ENCODE measurements around the gene TMEM203.

TMEM203 gene

DNA sequence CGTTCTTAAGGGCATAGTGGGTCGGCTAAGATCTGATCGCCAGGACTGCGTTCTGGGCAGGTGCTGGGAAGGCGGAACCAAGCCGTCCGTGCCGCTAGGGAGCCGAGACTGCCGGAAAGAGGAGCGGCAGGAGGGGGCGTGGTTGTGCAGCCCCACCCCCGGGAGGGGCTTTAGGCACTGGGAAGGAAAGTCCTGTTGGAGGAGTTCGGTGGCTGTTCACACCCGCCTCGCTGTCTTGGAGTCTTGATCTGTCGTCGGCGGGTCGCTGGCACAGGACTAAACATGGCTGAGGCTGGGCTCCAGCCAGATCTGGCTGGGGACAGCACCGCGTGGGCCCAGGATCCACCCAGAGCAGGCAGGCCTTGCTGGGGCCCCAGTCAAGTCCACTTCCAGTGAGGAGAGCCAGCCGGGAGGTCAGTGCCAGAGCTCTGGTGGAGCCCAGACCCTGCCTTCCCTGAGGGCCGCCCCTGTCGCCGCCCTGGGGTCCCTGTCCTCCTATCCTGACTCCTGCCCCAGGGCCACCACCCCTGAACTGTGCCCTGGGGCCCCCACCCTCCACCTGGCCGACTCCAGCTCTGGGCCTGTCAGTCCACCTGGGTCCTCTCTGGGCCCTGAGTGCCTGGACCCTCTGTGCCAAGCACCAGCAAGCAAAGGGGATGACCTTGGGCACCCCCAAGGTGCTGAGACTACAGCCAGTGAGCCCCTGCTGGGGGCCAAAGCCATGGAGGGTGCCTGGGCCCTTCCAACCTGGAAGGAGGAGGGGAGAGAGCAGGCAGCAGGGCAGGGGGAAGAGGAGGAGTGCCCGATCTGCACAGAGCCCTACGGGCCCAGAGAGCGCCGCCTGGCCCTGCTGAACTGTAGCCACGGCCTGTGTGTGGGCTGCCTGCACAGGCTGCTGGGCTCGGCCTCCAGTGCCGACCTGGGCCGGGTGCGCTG is 12.1 kb upstream of the TMEM203 start:
- DNase-seq, result no peak

DNA sequence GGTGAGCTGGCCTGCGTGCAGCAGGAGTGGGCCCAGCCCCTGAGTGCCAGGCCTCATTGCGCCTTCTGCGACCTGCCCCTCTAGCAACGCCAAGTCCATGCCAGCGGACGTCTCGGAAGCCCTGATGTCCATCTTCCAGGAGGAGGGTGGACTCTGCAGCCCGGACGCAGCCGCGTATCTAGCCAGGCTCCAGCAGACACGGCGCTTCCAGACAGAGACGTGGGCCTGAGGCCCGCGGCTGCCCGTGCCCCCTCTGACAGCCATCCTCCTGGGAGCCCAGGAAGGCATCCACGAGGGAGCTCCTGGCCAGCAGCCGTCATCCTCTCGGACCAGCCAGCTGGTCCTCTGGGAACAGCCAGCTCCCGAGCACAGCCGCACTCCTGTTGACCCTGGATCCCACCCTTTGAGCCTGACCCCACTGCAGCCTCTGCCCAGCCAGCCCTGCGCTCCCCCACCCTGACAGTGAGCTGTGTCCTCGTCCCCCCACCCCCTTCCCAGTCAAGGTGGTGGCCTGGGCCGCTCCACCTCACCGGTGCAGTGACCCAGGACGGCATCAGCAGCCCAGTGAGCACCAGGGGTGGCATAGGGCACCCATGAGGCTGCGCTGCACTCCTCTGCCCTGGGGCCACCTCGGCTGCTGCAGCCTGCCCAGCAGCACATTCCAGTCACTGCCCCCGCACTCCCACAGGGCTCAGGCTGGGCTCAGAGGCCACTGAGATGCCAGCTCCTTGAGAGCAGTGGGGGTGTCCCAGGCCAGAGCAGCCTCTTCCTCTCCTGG is 10.9 kb upstream of the TMEM203 start:
- no peak for DNase-seq

DNA sequence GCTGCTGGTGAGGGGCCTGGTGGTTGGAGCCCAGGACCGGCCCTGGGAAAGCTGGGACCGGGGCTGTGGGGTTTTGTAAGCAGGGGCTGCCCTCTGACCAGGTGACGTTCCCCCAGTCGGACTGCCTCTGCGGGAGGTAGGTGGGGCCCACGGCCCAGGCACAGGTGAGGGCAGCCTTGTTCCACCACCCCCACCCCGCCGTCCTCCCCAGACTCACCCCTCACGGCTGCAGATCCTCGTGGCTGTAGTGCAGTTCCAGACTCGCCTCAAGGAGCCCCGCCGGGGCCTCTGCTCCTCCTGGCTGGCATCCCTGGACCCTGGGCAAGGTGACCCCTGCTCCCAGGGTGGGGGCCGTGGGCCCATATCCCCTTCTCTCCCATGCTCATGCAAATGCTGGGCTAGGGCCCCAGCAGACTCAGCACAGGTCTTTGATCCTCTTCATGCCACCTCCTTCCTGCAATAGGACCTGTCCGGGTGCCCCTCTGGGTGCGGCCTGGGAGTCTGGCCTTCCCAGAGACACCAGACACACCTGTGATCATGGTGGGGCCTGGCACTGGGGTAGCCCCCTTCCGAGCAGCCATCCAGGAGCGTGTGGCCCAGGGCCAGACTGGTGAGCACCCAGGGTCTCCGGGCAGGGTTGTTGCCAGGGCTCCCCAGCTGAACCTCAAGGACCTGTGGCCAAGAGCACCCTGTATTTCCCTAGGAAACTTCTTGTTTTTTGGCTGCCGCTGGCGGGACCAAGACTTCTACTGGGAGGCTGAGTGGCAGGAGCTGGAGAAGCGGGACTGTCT is 9.9 kb upstream of the TMEM203 start:
- no peak for DNase-seq

DNA sequence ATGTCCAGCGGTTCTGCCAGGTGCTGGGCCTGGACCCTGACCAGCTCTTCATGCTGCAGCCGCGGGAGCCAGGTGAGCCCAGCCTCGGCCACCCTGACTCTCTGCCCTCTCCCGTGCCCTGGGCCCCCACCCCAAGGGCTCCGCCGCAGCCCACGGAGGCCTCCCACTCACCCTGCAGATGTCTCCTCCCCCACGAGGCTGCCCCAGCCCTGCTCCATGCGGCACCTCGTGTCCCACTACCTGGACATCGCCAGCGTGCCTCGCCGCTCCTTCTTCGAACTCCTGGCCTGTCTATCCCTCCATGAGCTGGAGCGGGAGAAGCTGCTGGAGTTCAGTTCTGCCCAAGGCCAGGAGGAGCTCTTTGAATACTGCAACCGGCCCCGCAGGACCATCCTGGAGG is 9.2 kb upstream of the TMEM203 start:
- DNase-seq, result no peak

GRCh38 chr9:137213160-137214060 is 8.0 kb upstream of the TMEM203 start:
- DNase-seq, result no peak

DNA sequence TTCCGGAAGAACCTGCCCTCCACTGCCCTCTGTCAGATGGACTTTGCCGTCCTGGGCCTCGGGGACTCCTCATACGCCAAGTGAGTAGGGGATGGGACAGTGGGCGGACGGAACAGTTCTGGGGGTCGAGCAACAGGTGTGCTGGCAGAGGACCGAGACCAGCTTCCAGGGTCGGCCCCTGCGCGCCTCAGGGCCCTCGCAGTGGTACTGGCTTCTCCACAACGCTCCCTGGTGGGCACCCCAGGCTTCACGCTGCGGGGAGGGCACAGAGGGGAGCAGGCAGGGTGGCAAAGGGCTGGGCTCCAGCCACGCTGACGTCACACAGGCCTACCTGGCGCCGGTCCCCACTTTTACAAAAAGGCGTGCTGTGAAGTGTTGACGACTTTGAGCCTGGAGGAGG is 7.1 kb upstream of the TMEM203 start:
- no peak for DNase-seq

DNA sequence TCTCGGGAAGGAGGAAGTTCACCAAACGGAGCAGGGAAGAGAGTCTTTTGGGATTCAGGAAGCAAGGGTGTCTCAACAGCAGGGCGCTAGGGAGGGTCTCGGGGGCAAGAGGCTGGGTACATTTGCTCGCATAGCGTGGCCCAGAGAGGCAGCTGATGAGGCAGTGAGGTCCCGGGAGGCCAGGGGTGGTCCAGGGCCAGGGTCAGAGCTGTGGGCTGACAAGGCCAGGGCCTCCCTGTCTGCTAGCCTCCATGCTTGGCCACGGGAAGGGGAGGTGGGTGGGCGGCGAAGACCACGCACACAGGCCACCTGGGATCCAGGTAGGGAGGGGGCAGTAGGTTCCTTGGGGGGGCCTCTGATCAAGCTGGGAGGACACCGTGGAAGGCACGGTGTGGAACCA is 6.1 kb upstream of the TMEM203 start:
- no peak for DNase-seq

DNA sequence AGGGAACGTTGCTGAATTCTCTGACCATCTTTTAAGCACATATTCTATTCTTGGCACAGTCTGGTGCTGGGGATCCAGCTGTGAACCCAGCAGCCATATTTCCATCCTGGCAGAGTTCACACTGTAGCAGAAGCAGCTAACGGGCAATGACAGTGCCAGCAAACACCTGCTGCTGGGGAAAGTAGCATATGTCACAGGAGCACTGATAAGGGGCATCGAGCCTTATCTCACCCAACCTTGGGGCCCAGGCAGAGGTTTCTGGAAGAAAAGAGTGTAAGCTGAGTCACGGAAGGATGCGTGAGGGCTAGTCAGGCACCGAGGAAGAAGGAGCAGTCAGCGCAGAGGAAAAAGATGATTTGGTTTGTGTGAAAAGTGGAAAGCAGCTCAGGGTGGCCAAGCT is 1.2 kb upstream of the TMEM203 start:
- DNase-seq, result no peak

DNA sequence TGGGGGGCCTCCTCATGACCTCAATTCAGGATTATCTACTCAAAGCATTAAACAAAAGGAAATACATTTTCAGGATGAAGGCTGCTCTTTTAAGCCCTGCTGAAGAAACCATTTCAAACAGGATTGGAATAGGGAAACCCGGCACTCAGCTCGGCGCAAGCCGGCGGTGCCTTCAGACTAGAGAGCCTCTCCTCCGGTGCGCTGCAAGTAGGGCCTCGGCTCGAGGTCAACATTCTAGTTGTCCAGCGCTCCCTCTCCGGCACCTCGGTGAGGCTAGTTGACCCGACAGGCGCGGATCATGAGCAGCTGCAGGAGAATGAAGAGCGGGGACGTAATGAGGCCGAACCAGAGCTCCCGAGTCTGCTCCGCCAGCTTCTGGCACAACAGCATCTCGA is 720 bp downstream of the TMEM203 start:
- DNase-seq, result no peak

- DNase-seq, result no peak
Observed at GRCh38 chr9:137202966-137203365, 2.5 kb downstream of the TMEM203 start.

DNA sequence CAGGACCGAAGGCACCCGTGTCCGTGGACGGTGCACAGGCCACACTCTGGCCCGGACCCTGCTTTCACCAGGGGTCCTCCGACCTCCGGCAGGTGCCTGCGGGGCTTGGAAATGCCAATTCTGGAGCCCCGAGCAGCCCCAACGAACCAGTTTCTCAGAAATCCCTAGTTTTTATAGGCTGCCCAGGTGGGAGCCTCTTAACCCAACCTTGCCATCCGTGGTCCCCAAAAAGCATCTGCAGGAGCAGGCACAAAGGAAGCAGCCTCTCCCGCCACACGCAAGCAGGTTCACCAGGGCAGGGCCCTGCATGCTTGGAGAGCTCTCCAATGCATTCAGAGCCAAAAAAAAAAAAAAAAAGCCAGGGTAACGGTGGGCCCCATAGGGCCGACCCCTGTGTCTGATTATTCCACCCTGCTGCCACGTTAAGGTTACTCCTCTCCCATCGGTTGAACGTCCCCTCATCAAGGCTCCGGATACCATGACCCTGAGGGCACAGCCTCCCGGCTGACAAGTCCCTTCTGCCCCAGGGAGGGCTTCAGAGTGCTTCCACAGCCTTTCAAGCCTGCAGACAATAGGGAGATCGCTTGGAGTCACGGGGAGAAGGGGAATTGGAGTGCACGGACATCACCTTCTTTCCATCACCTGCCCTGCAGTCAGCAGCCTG is 4.1 kb downstream of the TMEM203 start:
- no peak for DNase-seq

DNA sequence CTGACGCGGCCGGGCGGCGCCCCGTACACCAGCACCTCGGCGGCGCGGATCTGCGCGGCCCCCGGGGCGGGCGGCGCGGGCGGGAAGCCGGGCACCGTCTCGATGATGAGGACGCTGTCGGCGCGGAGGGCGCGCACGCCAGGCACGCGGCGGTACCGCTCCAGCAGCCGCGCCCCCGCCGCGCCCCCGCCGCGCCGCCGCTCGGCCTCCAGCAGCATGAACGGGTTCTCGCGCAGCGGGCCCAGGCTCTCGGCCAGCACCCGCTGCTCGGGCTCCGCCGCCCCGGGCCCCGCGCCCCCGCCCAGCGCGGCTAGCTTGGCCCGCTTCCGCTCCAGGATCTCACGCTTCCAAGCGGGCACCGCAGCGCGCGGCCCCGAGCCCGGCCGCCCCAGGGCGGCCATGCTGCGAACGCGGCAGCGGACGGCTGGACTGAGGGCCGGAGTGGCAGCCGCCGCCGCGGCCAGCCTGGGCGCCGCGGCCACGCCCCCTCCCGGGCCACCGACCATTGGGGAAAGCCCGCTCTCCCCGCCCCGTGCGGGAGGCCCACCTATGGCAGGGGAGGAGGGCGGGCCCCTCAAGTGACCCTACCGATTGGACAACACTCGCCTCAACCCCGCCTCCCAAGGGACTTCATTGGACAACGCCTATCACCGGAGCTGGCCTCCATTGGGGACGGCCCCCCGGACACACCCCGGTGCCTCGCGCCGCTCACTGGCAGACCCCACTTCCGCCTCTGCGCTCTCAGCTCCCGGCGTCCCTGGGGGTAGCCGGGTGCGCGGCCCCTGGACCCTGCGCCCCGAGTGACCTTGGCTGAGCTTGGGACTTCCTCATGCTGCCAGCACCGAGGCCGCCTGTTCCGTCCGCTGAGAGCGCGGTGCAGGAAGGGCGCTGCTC is 4.9 kb downstream of the TMEM203 start, which contains the start of gene TPRN:
TPRN (minus strand) TSS at position 431 of the 894 bp plus-strand sequence; CDS start at position 401, 30 bp downstream.
- peak; percentile 100 for DNase-seq

DNA sequence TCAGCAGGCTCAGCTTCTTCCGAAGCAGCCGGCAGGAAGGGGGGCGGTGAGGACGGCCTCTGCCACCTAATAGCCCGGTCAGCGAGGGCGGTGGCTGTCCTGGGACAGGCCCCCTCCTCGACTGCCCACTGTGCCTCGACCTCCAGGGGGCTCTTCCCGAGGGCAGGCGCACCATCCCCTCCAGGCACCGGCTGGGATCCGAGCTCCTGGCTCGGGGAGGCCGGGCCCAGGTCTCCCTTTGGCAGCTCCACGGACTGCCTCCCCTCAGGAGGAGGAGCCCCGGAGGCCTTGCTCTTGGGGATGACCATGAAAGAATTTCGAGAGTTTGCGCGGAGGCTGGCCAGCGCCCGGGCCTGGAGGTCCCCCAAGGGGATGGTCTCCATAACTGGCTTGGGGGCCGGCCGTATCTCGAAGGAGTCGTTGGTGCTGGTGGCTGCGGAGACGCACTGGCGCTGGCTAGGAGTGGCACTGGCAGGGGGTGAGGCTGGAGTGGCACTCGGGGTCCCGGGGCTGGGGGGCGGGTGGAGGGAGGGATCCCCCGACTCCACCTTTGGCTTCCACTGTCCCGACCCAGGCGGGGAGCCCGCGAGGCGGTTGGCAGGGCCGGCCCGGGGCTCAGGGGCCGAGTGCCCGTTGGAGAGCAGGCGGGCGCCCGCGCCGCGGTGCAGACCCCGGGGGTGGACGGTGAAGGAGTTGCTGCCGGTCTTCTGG is 5.9 kb downstream of the TMEM203 start:
- no peak for DNase-seq

DNA sequence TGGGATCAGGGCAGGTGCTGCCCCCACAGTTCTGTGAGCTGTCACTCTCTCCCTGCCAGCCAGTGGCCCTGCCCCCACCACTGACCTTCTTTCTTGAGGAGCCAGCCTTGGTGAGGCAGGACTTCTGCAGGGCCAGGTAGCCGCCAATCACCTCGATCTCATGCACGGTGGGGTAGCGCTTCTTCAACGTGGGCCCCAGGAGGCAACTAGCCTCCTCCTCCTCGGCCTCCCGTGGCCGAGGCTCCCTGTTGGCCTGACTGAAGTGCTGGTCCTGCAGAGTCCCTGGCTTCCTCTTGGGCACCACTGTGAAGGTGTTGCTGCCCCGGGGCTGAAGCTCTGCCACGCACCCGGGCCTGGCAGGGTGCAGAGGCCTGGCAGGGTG is 6.6 kb downstream of the TMEM203 start:
- DNase-seq, result no peak

- no peak for DNase-seq
Observed at GRCh38 chr9:137198051-137198901, 7.2 kb downstream of the TMEM203 start.

- DNase-seq, result no peak
Observed at GRCh38 chr9:137195525-137196220, 9.8 kb downstream of the TMEM203 start.

DNA sequence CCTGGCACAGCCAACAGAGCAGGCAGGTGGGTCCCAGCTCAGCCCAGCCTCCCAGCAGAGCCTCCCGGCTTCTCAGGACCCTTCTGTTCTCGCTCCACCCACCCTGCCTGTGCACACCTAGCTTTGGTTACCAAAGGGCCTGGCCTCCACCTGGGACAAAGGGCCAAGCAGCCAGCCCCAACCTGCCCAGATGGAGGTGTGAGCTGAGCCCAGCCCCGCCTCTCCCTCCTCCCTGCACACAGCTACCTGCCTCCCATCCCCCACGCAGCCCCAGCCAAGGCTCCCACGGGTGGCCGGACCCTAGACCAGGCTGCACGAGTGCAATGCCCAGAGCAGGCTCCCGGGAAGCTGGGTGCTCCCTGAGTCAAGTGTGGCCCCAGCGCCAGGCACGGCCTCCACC is 10.5 kb downstream of the TMEM203 start:
- DNase-seq, result no peak

GRCh38 chr9:137194388-137194787 is 11.1 kb downstream of the TMEM203 start:
- DNase-seq, result no peak
